Adipocyte (in vitro differentiated cells): Measurements from ENCODE around the gene TECPR2.
A peak's percentile ranks its signal among the peaks of the same experiment; 100 is the strongest.

Experiments used
- DNase-seq: peaks from one replicate; pipeline ENCODE4 v3.0.0-alpha.2; 2015; ENCODE audit warnings: low read depth
- H3K27me3 ChIP-seq: replicated peaks from 2 replicates; pipeline ENCODE4 v1.7.0; 2013; ENCODE audit warnings: mild to moderate bottlenecking, low read length, moderate library complexity; ENCODE audit not compliant: control insufficient read depth, insufficient read depth
- H3K36me3 ChIP-seq: 2 replicates; pipeline ENCODE4 v1.7.0; 2013; ENCODE audit warnings: low read length, mild to moderate bottlenecking, moderate library complexity; ENCODE audit not compliant: control insufficient read depth, insufficient read depth, severe bottlenecking
- H3K4me1 ChIP-seq: 2 replicates; pipeline ENCODE4 v1.7.0; 2013; ENCODE audit warnings: mild to moderate bottlenecking, low read length, moderate library complexity; ENCODE audit not compliant: control insufficient read depth, insufficient read depth
- H3K4me3 ChIP-seq: 2 replicates; pipeline ENCODE4 v1.7.0; 2013; ENCODE audit warnings: mild to moderate bottlenecking, low read length, moderate library complexity
- H3K9ac ChIP-seq: 2 replicates; pipeline ENCODE4 v1.7.0; 2013; ENCODE audit warnings: mild to moderate bottlenecking, low read length, moderate library complexity
- H3K9me3 ChIP-seq: 2 replicates; pipeline ENCODE4 v1.7.0; 2013; ENCODE audit warnings: mild to moderate bottlenecking, low read length, moderate library complexity; ENCODE audit not compliant: control insufficient read depth

TECPR2 gene

GRCh38 chr14:102430212-102430908 lies 67.6 kb downstream of the TECPR2 start:
- peaks cover 22% of the 10 kb centered on the region for H3K36me3 ChIP-seq
- no peak for DNase-seq
- no peaks in the 10 kb centered on the region for H3K9me3 ChIP-seq
- H3K9ac ChIP-seq: no peak overlapping the region
- H3K4me3 ChIP-seq: no peak overlapping the region
- no peaks in the 10 kb centered on the region for H3K27me3 ChIP-seq
- H3K4me1 ChIP-seq: no peaks in the 10 kb centered on the region

GRCh38 chr14:102431751-102432150 lies 69.0 kb downstream of the TECPR2 start:
- Histone ChIP-seq H3K9me3 (no peaks in the 10 kb centered on the region), H3K36me3 (peaks cover 35% of the 10 kb centered on the region), H3K4me3 (no peak overlapping the region), H3K27me3 (no peaks in the 10 kb centered on the region), H3K4me1 (no peaks in the 10 kb centered on the region), H3K9ac (no peak overlapping the region)
- DNase-seq: no peak

- no peak overlapping the region for H3K9ac ChIP-seq
- H3K27me3 ChIP-seq: no peaks in the 10 kb centered on the region
- peaks cover 4% of the 10 kb centered on the region for H3K4me1 ChIP-seq
- H3K9me3 ChIP-seq: no peaks in the 10 kb centered on the region
- no peak for DNase-seq
- peaks cover 32% of the 10 kb centered on the region for H3K36me3 ChIP-seq
- H3K4me3 ChIP-seq: no peak overlapping the region
Measured at GRCh38 chr14:102434647-102435175, 72.0 kb downstream of the TECPR2 start.

- H3K27me3 ChIP-seq: no peaks in the 10 kb centered on the region
- H3K4me3 ChIP-seq: peak overlapping the region; percentile 68
- peaks cover 4% of the 10 kb centered on the region for H3K4me1 ChIP-seq
- peak; percentile 91 for DNase-seq
- no peak overlapping the region for H3K9ac ChIP-seq
- peaks cover 56% of the 10 kb centered on the region for H3K36me3 ChIP-seq
- H3K9me3 ChIP-seq: no peaks in the 10 kb centered on the region
Measured at GRCh38 chr14:102437997-102438915, 75.5 kb downstream of the TECPR2 start.

GRCh38 chr14:102439556-102439955 lies 76.8 kb downstream of the TECPR2 start:
- Histone ChIP-seq H3K4me1 (peaks cover 4% of the 10 kb centered on the region), H3K36me3 (peaks cover 68% of the 10 kb centered on the region), H3K9ac (no peak overlapping the region)

GRCh38 chr14:102440392-102440791 lies 77.7 kb downstream of the TECPR2 start:
- Histone ChIP-seq H3K36me3 (peaks cover 69% of the 10 kb centered on the region), H3K4me3 (no peak overlapping the region), H3K4me1 (peaks cover 4% of the 10 kb centered on the region), H3K9ac (no peak overlapping the region), H3K27me3 (no peaks in the 10 kb centered on the region), H3K9me3 (no peaks in the 10 kb centered on the region)
- DNase-seq: no peak

More at GRCh38 chr14:102439556-102439955, 76.8 kb downstream of the TECPR2 start:
- Histone ChIP-seq H3K4me3 (no peak overlapping the region), H3K9me3 (no peaks in the 10 kb centered on the region), H3K27me3 (no peaks in the 10 kb centered on the region)
- no peak for DNase-seq

GRCh38 chr14:102442241-102443211 lies 79.8 kb downstream of the TECPR2 start:
- no peak overlapping the region for H3K9ac ChIP-seq
- peaks cover 4% of the 10 kb centered on the region for H3K4me1 ChIP-seq
- no peaks in the 10 kb centered on the region for H3K9me3 ChIP-seq
- peaks cover 77% of the 10 kb centered on the region for H3K36me3 ChIP-seq
- DNase-seq: no peak
- H3K4me3 ChIP-seq: no peak overlapping the region
- no peaks in the 10 kb centered on the region for H3K27me3 ChIP-seq

- H3K9ac ChIP-seq: no peak overlapping the region
- no peaks in the 10 kb centered on the region for H3K9me3 ChIP-seq
- peaks cover 85% of the 10 kb centered on the region for H3K36me3 ChIP-seq
- H3K27me3 ChIP-seq: no peaks in the 10 kb centered on the region
- H3K4me3 ChIP-seq: no peak overlapping the region
- no peaks in the 10 kb centered on the region for H3K4me1 ChIP-seq
- no peak for DNase-seq
Measured at GRCh38 chr14:102445066-102445465, 82.3 kb downstream of the TECPR2 start.

GRCh38 chr14:102445641-102446040 lies 82.9 kb downstream of the TECPR2 start:
- no peak overlapping the region for H3K4me3 ChIP-seq
- no peaks in the 10 kb centered on the region for H3K27me3 ChIP-seq
- no peak for DNase-seq
- no peaks in the 10 kb centered on the region for H3K9me3 ChIP-seq
- H3K4me1 ChIP-seq: no peaks in the 10 kb centered on the region
- H3K36me3 ChIP-seq: peaks cover 85% of the 10 kb centered on the region
- H3K9ac ChIP-seq: no peak overlapping the region

- no peak overlapping the region for H3K9ac ChIP-seq
- peaks cover 74% of the 10 kb centered on the region for H3K36me3 ChIP-seq
- no peak for DNase-seq
- no peaks in the 10 kb centered on the region for H3K9me3 ChIP-seq
- no peak overlapping the region for H3K4me3 ChIP-seq
- no peaks in the 10 kb centered on the region for H3K27me3 ChIP-seq
- H3K4me1 ChIP-seq: no peaks in the 10 kb centered on the region
Measured at GRCh38 chr14:102450206-102451063, 87.7 kb downstream of the TECPR2 start.
